WTC11 (cell line): ENCODE measurements around the gene SIM1. TPM values are rescaled to one million over a fixed set of nuclear protein-coding genes. Genes with fewer than 3 reads are reported as not detected.

Experiments
- ATAC-seq: fragments of 200-7000 bp; cut with Tn5 transposase; 2 replicates; pipeline ENCODE4 v1.10.0; 2021; ENCODE audit warnings: mild to moderate bottlenecking, moderate library complexity
- CTCF ChIA-PET: fragments of 300-600 bp; sonication (Branson Sonifier 250); formaldehyde crosslinking; loops from one replicate; lab custom pipeline; 2021; ENCODE audit warnings: antibody characterized with exemption; lab: Charles Lee
- POLR2A ChIA-PET: fragments of 350-600 bp; sonication (Branson Sonifier 250); formaldehyde crosslinking; loops from one replicate; lab custom pipeline; 2021; ENCODE audit warnings: antibody characterized with exemption; lab: Charles Lee
- DNase-seq: peaks from one replicate; pipeline ENCODE4 v3.0.0; 2021; ENCODE audit warnings: low spot score
- H3K27ac Mint-ChIP-seq: 2 replicates; pipeline ENCODE4 v1.8.0; 2021; ENCODE audit warnings: mixed read lengths
- H3K27me3 Mint-ChIP-seq: 2 replicates; pipeline ENCODE4 v1.8.0; 2021; ENCODE audit warnings: low read depth, mild to moderate bottlenecking, moderate library complexity, mixed read lengths
- H3K36me3 Mint-ChIP-seq: 2 replicates; pipeline ENCODE4 v1.8.0; 2021; ENCODE audit warnings: mixed read lengths
- H3K4me1 Mint-ChIP-seq: 2 replicates; pipeline ENCODE4 v1.8.0; 2022; ENCODE audit warnings: mixed read lengths
- H3K4me3 Mint-ChIP-seq: 2 replicates; pipeline ENCODE4 v1.8.0; 2021; ENCODE audit warnings: mild to moderate bottlenecking, moderate library complexity, mixed read lengths
- H3K9me3 Mint-ChIP-seq: 2 replicates; pipeline ENCODE4 v1.8.0; 2021; ENCODE audit warnings: mixed read lengths
- ESRRA ChIP-seq: sonication (generic); formaldehyde crosslinking; IDR thresholded peaks from 2 replicates; pipeline ENCODE4 v1.8.1; 2022; ENCODE audit warnings: mild to moderate bottlenecking, missing genetic modification reagents, borderline replicate concordance
- MYBL2 ChIP-seq: sonication (generic); formaldehyde crosslinking; IDR thresholded peaks from 2 replicates; pipeline ENCODE4 v1.8.1; 2023; ENCODE audit warnings: mild to moderate bottlenecking, moderate library complexity, missing genetic modification reagents
- NFATC4 ChIP-seq: fragments of 250-450 bp; sonication (Bioruptor Pico); IDR thresholded peaks from 2 replicates; pipeline ENCODE4 v1.9.0; 2021; ENCODE audit warnings: mild to moderate bottlenecking
- NFYB ChIP-seq: sonication (generic); formaldehyde crosslinking; conservative IDR thresholded peaks from 2 replicates; pipeline ENCODE4 v1.8.0; 2022; ENCODE audit warnings: low read depth, missing genetic modification reagents
- NR1H2 ChIP-seq: sonication (generic); formaldehyde crosslinking; IDR thresholded peaks from 2 replicates; pipeline ENCODE4 v1.9.0; 2021; ENCODE audit warnings: mild to moderate bottlenecking, moderate library complexity, missing genetic modification reagents
- NR2C2 ChIP-seq: sonication (generic); formaldehyde crosslinking; IDR thresholded peaks from 2 replicates; pipeline ENCODE4 v1.8.0; 2022; ENCODE audit warnings: mild to moderate bottlenecking, missing genetic modification reagents
- NR3C1 ChIP-seq: sonication (generic); formaldehyde crosslinking; conservative IDR thresholded peaks from 2 replicates; pipeline ENCODE4 v1.8.1; 2023; ENCODE audit warnings: low read depth, mild to moderate bottlenecking, missing genetic modification reagents
- PRDM15 ChIP-seq: sonication (generic); formaldehyde crosslinking; IDR thresholded peaks from 2 replicates; pipeline ENCODE4 v1.8.0; 2022; ENCODE audit warnings: missing genetic modification reagents
- PRRX2 ChIP-seq: fragments of 250-450 bp; sonication (Bioruptor Pico); IDR thresholded peaks from 2 replicates; pipeline ENCODE4 v1.8.0; 2021; ENCODE audit warnings: mild to moderate bottlenecking
- SOX15 ChIP-seq: fragments of 250-450 bp; sonication (Bioruptor Pico); IDR thresholded peaks from 2 replicates; pipeline ENCODE4 v1.9.0; 2021; ENCODE audit warnings: mild to moderate bottlenecking
- ZNF232 ChIP-seq: sonication (generic); formaldehyde crosslinking; IDR thresholded peaks from 2 replicates; pipeline ENCODE4 v1.8.0; 2022; ENCODE audit warnings: mild to moderate bottlenecking, missing genetic modification reagents
- ZNF263 ChIP-seq: sonication (generic); formaldehyde crosslinking; IDR thresholded peaks from 2 replicates; pipeline ENCODE4 v1.8.1; 2022; ENCODE audit warnings: low read depth, mild to moderate bottlenecking, moderate library complexity, missing genetic modification reagents
- ZNF317 ChIP-seq: sonication (generic); formaldehyde crosslinking; IDR thresholded peaks from 2 replicates; pipeline ENCODE4 v1.8.1; 2023; ENCODE audit warnings: low read depth, mild to moderate bottlenecking, moderate library complexity, missing genetic modification reagents, borderline replicate concordance
- total RNA-seq: library from RNA; stranded (reverse); gene quantifications from 3 replicates; pipeline ENCODE4 v1.2.3, GENCODE V29; 2021
- TF ChIP-seq, protein P1 (sequence below): sonication (generic); formaldehyde crosslinking; IDR thresholded peaks from 2 replicates; pipeline ENCODE4 v1.8.0; 2023; ENCODE audit warnings: missing genetic modification reagents, mild to moderate bottlenecking, borderline replicate concordance
- TF ChIP-seq, protein P2 (sequence below): fragments of 250-450 bp; sonication (Bioruptor Pico); IDR thresholded peaks from 2 replicates; pipeline ENCODE4 v1.9.0; 2021; ENCODE audit warnings: moderate library complexity, mild to moderate bottlenecking, inconsistent platforms, borderline replicate concordance
- TF ChIP-seq, protein P3 (sequence below): sonication (generic); formaldehyde crosslinking; conservative IDR thresholded peaks from 2 replicates; pipeline ENCODE4 v1.8.1; 2023; ENCODE audit warnings: mild to moderate bottlenecking, low read depth, missing genetic modification reagents, moderate library complexity

SIM1 gene
- total RNA-seq, 1 experiment from 2014 or later = 0.09 TPM

DNA sequence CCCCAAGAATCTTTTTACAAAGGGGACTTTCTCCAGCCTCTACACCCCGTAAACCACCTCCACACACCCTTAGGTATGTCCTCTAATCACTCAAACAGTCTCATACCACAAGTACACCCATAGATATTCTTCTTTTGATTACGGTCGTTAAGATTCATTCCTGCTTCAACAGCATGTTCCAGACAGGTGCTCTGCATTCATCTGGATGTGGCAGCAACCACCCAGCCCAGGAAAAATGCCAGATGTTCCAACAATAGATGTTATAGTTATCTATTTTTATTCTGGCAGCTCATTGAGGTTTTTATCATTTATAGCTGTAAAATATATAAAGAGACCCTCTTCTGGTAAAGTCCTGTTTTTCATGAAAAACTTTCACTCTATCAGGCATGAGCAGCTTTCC lies 60.7 kb downstream of the SIM1 start:
- ATAC-seq (no peak), DNase-seq (no peak)
- Mint-ChIP-seq H3K27ac (no peak overlapping the region), H3K27me3 (no peaks in the 10 kb centered on the region), H3K9me3 (no peaks in the 10 kb centered on the region), H3K4me3 (no peak overlapping the region), H3K4me1 (no peaks in the 10 kb centered on the region), H3K36me3 (no peaks in the 10 kb centered on the region)
- POLR2A ChIA-PET = no interaction called here
- TF ChIP-seq PRRX2 (CRISPR knock-in tag) (no peak), ZNF317 (no peak), SOX15 (CRISPR knock-in tag) (no peak), MYBL2 (CRISPR knock-in tag) (no peak), ZNF263 (CRISPR knock-in tag) (no peak), NFYB (CRISPR knock-in tag) (no peak)
- TF ChIP-seq, protein P1, sequence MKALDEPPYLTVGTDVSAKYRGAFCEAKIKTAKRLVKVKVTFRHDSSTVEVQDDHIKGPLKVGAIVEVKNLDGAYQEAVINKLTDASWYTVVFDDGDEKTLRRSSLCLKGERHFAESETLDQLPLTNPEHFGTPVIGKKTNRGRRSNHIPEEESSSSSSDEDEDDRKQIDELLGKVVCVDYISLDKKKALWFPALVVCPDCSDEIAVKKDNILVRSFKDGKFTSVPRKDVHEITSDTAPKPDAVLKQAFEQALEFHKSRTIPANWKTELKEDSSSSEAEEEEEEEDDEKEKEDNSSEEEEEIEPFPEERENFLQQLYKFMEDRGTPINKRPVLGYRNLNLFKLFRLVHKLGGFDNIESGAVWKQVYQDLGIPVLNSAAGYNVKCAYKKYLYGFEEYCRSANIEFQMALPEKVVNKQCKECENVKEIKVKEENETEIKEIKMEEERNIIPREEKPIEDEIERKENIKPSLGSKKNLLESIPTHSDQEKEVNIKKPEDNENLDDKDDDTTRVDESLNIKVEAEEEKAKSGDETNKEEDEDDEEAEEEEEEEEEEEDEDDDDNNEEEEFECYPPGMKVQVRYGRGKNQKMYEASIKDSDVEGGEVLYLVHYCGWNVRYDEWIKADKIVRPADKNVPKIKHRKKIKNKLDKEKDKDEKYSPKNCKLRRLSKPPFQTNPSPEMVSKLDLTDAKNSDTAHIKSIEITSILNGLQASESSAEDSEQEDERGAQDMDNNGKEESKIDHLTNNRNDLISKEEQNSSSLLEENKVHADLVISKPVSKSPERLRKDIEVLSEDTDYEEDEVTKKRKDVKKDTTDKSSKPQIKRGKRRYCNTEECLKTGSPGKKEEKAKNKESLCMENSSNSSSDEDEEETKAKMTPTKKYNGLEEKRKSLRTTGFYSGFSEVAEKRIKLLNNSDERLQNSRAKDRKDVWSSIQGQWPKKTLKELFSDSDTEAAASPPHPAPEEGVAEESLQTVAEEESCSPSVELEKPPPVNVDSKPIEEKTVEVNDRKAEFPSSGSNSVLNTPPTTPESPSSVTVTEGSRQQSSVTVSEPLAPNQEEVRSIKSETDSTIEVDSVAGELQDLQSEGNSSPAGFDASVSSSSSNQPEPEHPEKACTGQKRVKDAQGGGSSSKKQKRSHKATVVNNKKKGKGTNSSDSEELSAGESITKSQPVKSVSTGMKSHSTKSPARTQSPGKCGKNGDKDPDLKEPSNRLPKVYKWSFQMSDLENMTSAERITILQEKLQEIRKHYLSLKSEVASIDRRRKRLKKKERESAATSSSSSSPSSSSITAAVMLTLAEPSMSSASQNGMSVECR (CRISPR knock-in tag) = no peak
- TF ChIP-seq, protein P2, sequence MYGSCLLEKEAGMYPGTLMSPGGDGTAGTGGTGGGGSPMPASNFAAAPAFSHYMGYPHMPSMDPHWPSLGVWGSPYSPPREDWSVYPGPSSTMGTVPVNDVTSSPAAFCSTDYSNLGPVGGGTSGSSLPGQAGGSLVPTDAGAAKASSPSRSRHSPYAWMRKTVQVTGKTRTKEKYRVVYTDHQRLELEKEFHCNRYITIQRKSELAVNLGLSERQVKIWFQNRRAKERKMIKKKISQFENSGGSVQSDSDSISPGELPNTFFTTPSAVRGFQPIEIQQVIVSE (CRISPR knock-in tag) = no peak
- TF ChIP-seq, protein P3, sequence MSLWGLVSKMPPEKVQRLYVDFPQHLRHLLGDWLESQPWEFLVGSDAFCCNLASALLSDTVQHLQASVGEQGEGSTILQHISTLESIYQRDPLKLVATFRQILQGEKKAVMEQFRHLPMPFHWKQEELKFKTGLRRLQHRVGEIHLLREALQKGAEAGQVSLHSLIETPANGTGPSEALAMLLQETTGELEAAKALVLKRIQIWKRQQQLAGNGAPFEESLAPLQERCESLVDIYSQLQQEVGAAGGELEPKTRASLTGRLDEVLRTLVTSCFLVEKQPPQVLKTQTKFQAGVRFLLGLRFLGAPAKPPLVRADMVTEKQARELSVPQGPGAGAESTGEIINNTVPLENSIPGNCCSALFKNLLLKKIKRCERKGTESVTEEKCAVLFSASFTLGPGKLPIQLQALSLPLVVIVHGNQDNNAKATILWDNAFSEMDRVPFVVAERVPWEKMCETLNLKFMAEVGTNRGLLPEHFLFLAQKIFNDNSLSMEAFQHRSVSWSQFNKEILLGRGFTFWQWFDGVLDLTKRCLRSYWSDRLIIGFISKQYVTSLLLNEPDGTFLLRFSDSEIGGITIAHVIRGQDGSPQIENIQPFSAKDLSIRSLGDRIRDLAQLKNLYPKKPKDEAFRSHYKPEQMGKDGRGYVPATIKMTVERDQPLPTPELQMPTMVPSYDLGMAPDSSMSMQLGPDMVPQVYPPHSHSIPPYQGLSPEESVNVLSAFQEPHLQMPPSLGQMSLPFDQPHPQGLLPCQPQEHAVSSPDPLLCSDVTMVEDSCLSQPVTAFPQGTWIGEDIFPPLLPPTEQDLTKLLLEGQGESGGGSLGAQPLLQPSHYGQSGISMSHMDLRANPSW = no peak
- CTCF ChIA-PET = interaction anchor here (0.7 kb wide), 1 partner anchor 60 kb away, joined by 3 read pairs; the partner anchor contains the start of gene SIM1

GRCh38 chr6:100393493-100393892 lies 71.2 kb downstream of the SIM1 start:
- POLR2A ChIA-PET = interaction anchor here (0.5 kb wide), 1 partner anchor 204 kb away, joined by 3 read pairs; no protein-coding TSS in a partner anchor
- ATAC-seq (no peak; the same call in 1 of the 2 replicates), DNase-seq (no peak)
- Mint-ChIP-seq H3K4me3 (no peak overlapping the region), H3K27ac (no peak overlapping the region), H3K27me3 (no peaks in the 10 kb centered on the region), H3K36me3 (no peaks in the 10 kb centered on the region), H3K4me1 (no peaks in the 10 kb centered on the region), H3K9me3 (no peaks in the 10 kb centered on the region)
- CTCF ChIA-PET = no interaction called here
- TF ChIP-seq ESRRA (no peak), ZNF232 (CRISPR knock-in tag) (no peak), NR3C1 (CRISPR knock-in tag) (no peak), PRDM15 (CRISPR knock-in tag) (no peak), NFYB (CRISPR knock-in tag) (no peak), NFATC4 (no peak), NR1H2 (no peak), NR2C2 (no peak)
